Kidney (tissue), 14 donors: ENCODE measurements around the gene INSRR. TPM values are rescaled to one million over a fixed set of nuclear protein-coding genes. Genes with fewer than 3 reads are reported as not detected.

Experiments used
- DNase-seq, 5 donors: peaks; one replicate each; pipeline ENCODE4 v3.0.0-alpha.2; 2013 to 2020
- FAIRE-seq: peaks from 2 replicates; lab custom pipeline; 2012; peaks lifted over from hg19 to GRCh38; lab: Jason Lieb, UNC
- H3K27ac ChIP-seq, 2 donors: one replicate each; pipeline ENCODE4 v1.7.0; 2013; ENCODE audit warnings: low read depth in 2 of 2, low read length in 2 of 2, inconsistent platforms in 1 of 2
- H3K27me3 ChIP-seq: one replicate; pipeline ENCODE4 v1.7.1; 2013; ENCODE audit warnings: low read length, inconsistent platforms; ENCODE audit not compliant: control insufficient read depth, insufficient read depth
- H3K36me3 ChIP-seq, 3 donors: one replicate each; pipeline versions ENCODE4 v1.7.0 to v1.7.1; 2013; ENCODE audit warnings: low read length in 3 of 3, control low read depth in 1 of 3, inconsistent platforms in 1 of 3; ENCODE audit not compliant: insufficient read depth in 3 of 3, control insufficient read depth in 2 of 3
- H3K4me1 ChIP-seq, 3 donors: one replicate each; pipeline versions ENCODE4 v1.7.0 to v1.7.1; 2013; ENCODE audit warnings: low read length in 3 of 3, inconsistent platforms in 1 of 3, low read depth in 1 of 3; ENCODE audit not compliant: control insufficient read depth in 2 of 3, insufficient read depth in 2 of 3
- H3K4me3 ChIP-seq, 3 donors: one replicate each; pipeline versions ENCODE4 v1.7.0 to v1.8.1; 2013; ENCODE audit warnings: low read length in 3 of 3, control low read depth in 1 of 3, inconsistent platforms in 1 of 3
- H3K9ac ChIP-seq, 3 donors: one replicate each; pipeline versions ENCODE4 v1.7.0 to v1.7.1; 2013; ENCODE audit warnings: low read length in 3 of 3, control low read depth in 1 of 3, inconsistent platforms in 1 of 3
- H3K9me3 ChIP-seq, 3 donors: one replicate each; pipeline versions ENCODE4 v1.7.0 to v1.7.1; 2013; ENCODE audit warnings: low read length in 3 of 3, control low read depth in 1 of 3, inconsistent platforms in 1 of 3; ENCODE audit not compliant: control insufficient read depth in 2 of 3, insufficient read depth in 1 of 3
- CTCF ChIP-seq: IDR thresholded peaks from 3 replicates; pipeline ENCODE4 v1.5.1; 2012; ENCODE audit warnings: mild to moderate bottlenecking, moderate library complexity, borderline replicate concordance; ENCODE audit not compliant: insufficient read depth; ENCODE audit errors: extremely low read depth
- intact Hi-C: fragments of 100-400 bp; cut with DNase I; formaldehyde crosslinking; loops from one replicate; pipeline ENCODE4 v1.11.1; 2022
- polyA plus RNA-seq: library from polyadenylated mRNA; stranded (reverse); fragments of 350-450 nt; fragmentation: Illumina TruSeq; extraction: RNeasy Lipid Tissue Mini Kit (QIAGEN cat#74804); gene quantifications from one replicate; pipeline ENCODE4 v1.2.3, GENCODE V29; 2014; ENCODE audit warnings: low read depth, low replicate concordance; ENCODE audit not compliant: insufficient read depth
- total RNA-seq: library from RNA; stranded (reverse); fragmentation: NEBNext Ultra II Directional; extraction: Animal tissue kit (Norgen Biotek cat#: 25700); gene quantifications from one replicate; pipeline ENCODE4 v1.2.1, GENCODE V29; 2021
- donor health status: control.
- donor health status: control.
- donor health status: control.
- donor health status: control.
- donor health status: control.
- donor health status: DM: yes; HTN: yes; CAD: no.
- donor health status: Normal renal cell carcinoma (clear cell type).

INSRR gene
- total and polyA plus RNA-seq, 2 donors from 2014 or later = 0.35 to 2.4 TPM

DNA sequence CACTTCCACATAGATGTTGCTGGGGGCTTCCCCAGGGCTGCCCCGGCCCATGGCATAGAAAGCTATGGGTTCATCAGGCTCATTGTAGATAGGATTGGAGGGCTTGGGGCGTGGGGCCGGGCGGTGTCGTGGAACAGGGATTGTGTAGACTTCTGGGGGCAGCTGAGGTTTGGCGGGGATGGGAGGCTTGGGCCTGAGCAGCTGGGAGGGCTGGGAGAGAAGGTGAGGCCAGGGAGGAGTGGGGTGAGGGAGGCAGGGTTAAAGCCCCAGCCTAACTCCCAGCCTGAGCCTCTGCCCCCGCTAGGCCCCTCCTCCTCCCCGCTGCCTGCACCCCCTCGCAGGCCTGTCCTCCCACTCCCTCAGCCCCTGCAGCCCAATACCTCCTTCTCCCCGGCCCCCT is 49.6 kb downstream of the INSRR start:
- intact Hi-C loops = no loop called here
- Histone ChIP-seq H3K9ac (no peak overlapping the region), H3K4me3 (no peak overlapping the region), H3K36me3 (no peaks in the 10 kb centered on the region), H3K4me1 (peaks cover 0 to 13% (median 0%) of the 10 kb centered on the region in 3 donors), H3K9me3 (no peaks in the 10 kb centered on the region), H3K27ac (no peak overlapping the region), H3K27me3 (no peaks in the 10 kb centered on the region)
- no peak for TF ChIP-seq CTCF
- no peak for FAIRE-seq
- DNase-seq = peak in 1 of 5 donors; percentile 44

- no peak for DNase-seq
- no peaks in the 10 kb centered on the region for H3K9me3 ChIP-seq
- H3K9ac ChIP-seq = no peak overlapping the region
- intact Hi-C loops = no loop called here
- H3K27ac ChIP-seq = no peak overlapping the region
- H3K4me1 ChIP-seq = peaks cover 0 to 5% (median 0%) of the 10 kb centered on the region in 3 donors
- no peak for TF ChIP-seq CTCF
- no peaks in the 10 kb centered on the region for H3K27me3 ChIP-seq
- no peak for FAIRE-seq
- H3K4me3 ChIP-seq = no peak overlapping the region
- H3K36me3 ChIP-seq = no peaks in the 10 kb centered on the region
Observed at GRCh38 chr1:156808186-156809030, 50.5 kb downstream of the INSRR start.

GRCh38 chr1:156807627-156808026 is 51.3 kb downstream of the INSRR start:
- H3K9ac ChIP-seq = no peak overlapping the region
- DNase-seq = no peak
- FAIRE-seq = no peak
- H3K9me3 ChIP-seq = no peaks in the 10 kb centered on the region
- H3K4me3 ChIP-seq = no peak overlapping the region
- no peak overlapping the region for H3K27ac ChIP-seq
- H3K36me3 ChIP-seq = no peaks in the 10 kb centered on the region
- intact Hi-C loops = no loop called here
- H3K4me1 ChIP-seq = peaks cover 0 to 5% (median 0%) of the 10 kb centered on the region in 3 donors
- TF ChIP-seq CTCF = no peak
- no peaks in the 10 kb centered on the region for H3K27me3 ChIP-seq
